Sigmoid colon (tissue), 4 donors: Measurements from ENCODE around the gene VPS45.

ENCODE experiments used
- CTCF ChIP-seq, 4 experiments: fragments of 450-650 bp in 3 of 4; fragments of 200-600 bp in 1 of 4; IDR thresholded peaks; one replicate each; pipeline ENCODE4 v1.5.1; 2016 to 2019; ENCODE audit warnings: antibody characterized with exemption in 4 of 4, mild to moderate bottlenecking in 3 of 4, moderate library complexity in 2 of 4
- EP300 ChIP-seq, 4 donors: sonication (generic); formaldehyde crosslinking; IDR thresholded peaks; one replicate each; pipeline ENCODE4 v1.6.1; 2017; ENCODE audit warnings: antibody characterized with exemption in 4 of 4
- POLR2A ChIP-seq, 2 donors: fragments of 450-650 bp; IDR thresholded peaks; one replicate each; pipeline ENCODE4 v1.6.1; 2016; ENCODE audit warnings: antibody characterized with exemption in 2 of 2, mild to moderate bottlenecking in 2 of 2, moderate library complexity in 2 of 2
- POLR2AphosphoS5 ChIP-seq, 4 donors: sonication (generic); formaldehyde crosslinking; IDR thresholded peaks; one replicate each; pipeline ENCODE4 v1.6.1; 2017; ENCODE audit warnings: antibody characterized with exemption in 4 of 4

GRCh38 chr1:150093805-150094204, 26.2 kb downstream of the VPS45 start:
- TF ChIP-seq POLR2A (IDR thresholded peaks at IDR 0.05), result no peak
- peak in 2 of 4 donors; percentile 16 to 29 for TF ChIP-seq POLR2AphosphoS5 (IDR thresholded peaks at IDR 0.05)
- no peak for TF ChIP-seq CTCF (IDR thresholded peaks at IDR 0.05)
- TF ChIP-seq EP300 (IDR thresholded peaks at IDR 0.05), result no peak
